ENCODE data around the gene CCDC92B. TPM values are rescaled to one million over a fixed set of nuclear protein-coding genes. Genes with fewer than 3 reads are reported as not detected.

Gene CCDC92B
- total and polyA plus RNA-seq, 2 of the 4 experiments (the other 2 are of a cell fraction) = not detected

GRCh38 chr17:2689411-2690164, 59.9 kb downstream of the CCDC92B start (continued):
- no peak for TF ChIP-seq USF2 (IDR thresholded peaks at IDR 0.05; ENCODE audit: low read depth, low read length)

Measured in IMR-90 (cell line).